ENCODE data around the gene RPTOR.

Gene RPTOR

GRCh38 chr17:80882323-80882722 is 337.7 kb downstream of the RPTOR start:
- H3K4me2 ChIP-seq (ENCODE audit: low read length), result no peak overlapping the region
- H2AFZ ChIP-seq, result no peak overlapping the region
- H3K27me3 ChIP-seq (ENCODE audit: control insufficient read depth, insufficient read depth, low read length), result no peaks in the 10 kb centered on the region
- H3K4me3 ChIP-seq (ENCODE audit: low read depth, low read length), result no peak overlapping the region
- H3K9me3 ChIP-seq (ENCODE audit: control insufficient read depth, low read length), result no peaks in the 10 kb centered on the region
- H3K27ac ChIP-seq, result no peak overlapping the region
- H3K9ac ChIP-seq, result no peak overlapping the region
- no peaks in the 10 kb centered on the region for H3K4me1 ChIP-seq
- no peak for TF ChIP-seq CTCF (IDR thresholded peaks at IDR 0.05)
- H3K79me2 ChIP-seq, result no peaks in the 10 kb centered on the region
- no peaks in the 10 kb centered on the region for H3K36me3 ChIP-seq (ENCODE audit: control insufficient read depth, insufficient read depth, low read length)

DNA sequence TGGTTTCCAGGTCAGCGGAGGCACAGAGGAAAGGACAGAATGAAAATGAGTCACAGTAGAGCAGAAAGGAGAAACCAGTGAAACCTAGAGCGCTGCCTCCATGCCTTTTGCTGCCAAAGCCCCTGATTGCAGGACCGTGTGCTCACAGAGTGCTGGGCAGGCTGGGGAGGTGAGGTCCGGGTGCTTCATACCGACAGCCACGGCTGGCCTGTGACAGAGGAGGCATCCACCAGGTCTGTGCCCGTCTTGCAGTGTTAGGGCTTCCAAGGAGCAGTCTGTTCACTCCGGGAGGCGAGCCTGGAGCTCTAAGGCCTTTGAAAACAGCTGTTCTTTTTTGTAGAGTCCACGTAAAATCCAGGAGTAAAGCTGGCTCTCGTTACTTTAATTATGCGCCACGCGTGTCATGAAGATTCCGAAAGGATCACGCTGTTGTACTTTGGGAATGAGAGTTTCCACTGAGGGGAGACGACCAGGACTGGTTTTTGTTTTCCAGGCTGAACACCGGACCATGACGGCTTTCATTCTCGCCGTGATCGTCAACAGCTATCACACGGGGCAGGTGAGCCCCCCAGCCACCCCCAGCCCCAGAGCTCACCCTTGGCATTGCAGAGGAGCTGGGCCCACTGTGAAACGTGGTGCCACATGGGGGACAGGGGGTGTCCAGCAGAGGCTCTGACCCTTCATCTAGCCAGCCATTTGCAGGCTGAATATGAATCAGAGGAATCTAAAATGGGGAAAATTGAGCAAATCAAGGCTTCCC is 338.5 kb downstream of the RPTOR start:
- Histone ChIP-seq H3K4me1 (no peaks in the 10 kb centered on the region), H3K27ac (no peak overlapping the region), H3K79me2 (no peaks in the 10 kb centered on the region), H3K9me3 (ENCODE audit: control insufficient read depth, low read length) (no peaks in the 10 kb centered on the region), H3K9ac (no peak overlapping the region), H2AFZ (no peak overlapping the region), H3K4me3 (ENCODE audit: low read depth, low read length) (no peak overlapping the region), H3K27me3 (ENCODE audit: control insufficient read depth, insufficient read depth, low read length) (no peaks in the 10 kb centered on the region), H3K4me2 (ENCODE audit: low read length) (no peak overlapping the region), H3K36me3 (ENCODE audit: control insufficient read depth, insufficient read depth, low read length) (no peaks in the 10 kb centered on the region)
- TF ChIP-seq CTCF (IDR thresholded peaks at IDR 0.05), result no peak

GRCh38 chr17:80883831-80884735 is 339.4 kb downstream of the RPTOR start:
- TF ChIP-seq CTCF (IDR thresholded peaks at IDR 0.05), result no peak
- no peaks in the 10 kb centered on the region for H3K36me3 ChIP-seq (ENCODE audit: control insufficient read depth, insufficient read depth, low read length)
- no peaks in the 10 kb centered on the region for H3K79me2 ChIP-seq

GRCh38 chr17:80884811-80885210 is 340.2 kb downstream of the RPTOR start:
- no peaks in the 10 kb centered on the region for H3K9me3 ChIP-seq (ENCODE audit: control insufficient read depth, low read length)
- H3K36me3 ChIP-seq (ENCODE audit: control insufficient read depth, insufficient read depth, low read length), result no peaks in the 10 kb centered on the region
- H3K27ac ChIP-seq, result no peak overlapping the region
- no peak overlapping the region for H3K9ac ChIP-seq
- no peak for TF ChIP-seq CTCF (IDR thresholded peaks at IDR 0.05)
- H3K4me2 ChIP-seq (ENCODE audit: low read length), result no peak overlapping the region
- no peak overlapping the region for H3K4me3 ChIP-seq (ENCODE audit: low read depth, low read length)
- H3K4me1 ChIP-seq, result no peaks in the 10 kb centered on the region
- no peaks in the 10 kb centered on the region for H3K79me2 ChIP-seq
- H2AFZ ChIP-seq, result no peak overlapping the region
- no peaks in the 10 kb centered on the region for H3K27me3 ChIP-seq (ENCODE audit: control insufficient read depth, insufficient read depth, low read length)

More at GRCh38 chr17:80883831-80884735, 339.4 kb downstream of the RPTOR start:
- Histone ChIP-seq H3K9ac (no peak overlapping the region), H3K4me3 (ENCODE audit: low read depth, low read length) (no peak overlapping the region), H3K9me3 (ENCODE audit: control insufficient read depth, low read length) (no peaks in the 10 kb centered on the region), H2AFZ (no peak overlapping the region), H3K4me1 (no peaks in the 10 kb centered on the region), H3K27ac (no peak overlapping the region), H3K27me3 (ENCODE audit: control insufficient read depth, insufficient read depth, low read length) (no peaks in the 10 kb centered on the region), H3K4me2 (ENCODE audit: low read length) (no peak overlapping the region)

Data from parathyroid adenoma (tissue), 2 donors.